ENCODE data around the gene FIGN. TPM values are rescaled to one million over a fixed set of nuclear protein-coding genes. Genes with fewer than 3 reads are reported as not detected.

Gene FIGN
- total and polyA plus RNA-seq, 10 of the 15 experiments (the other 5 are each of a cell fraction or from before 2014, with no cell fraction given) = under 0.01 to 0.01 TPM; not detected in 8

DNA sequence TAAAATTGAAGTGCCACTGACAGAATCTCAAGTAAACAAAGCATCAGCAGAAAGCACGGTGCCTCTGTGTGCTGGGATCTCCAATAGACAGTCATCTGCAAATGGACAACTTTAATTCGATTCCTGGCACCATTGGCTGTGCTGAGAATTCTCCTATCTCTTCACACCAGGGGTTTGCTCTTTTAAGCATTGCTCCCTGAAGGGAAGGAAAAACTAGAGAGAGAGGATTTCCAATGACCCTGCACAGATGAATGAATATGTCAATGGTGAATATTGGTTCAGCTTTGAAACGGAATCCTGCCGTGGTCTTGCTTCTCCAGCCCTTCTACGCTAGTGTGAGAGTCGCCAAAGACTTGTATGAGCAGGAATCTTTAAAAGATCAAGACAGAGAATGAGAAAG lies 97.9 kb downstream of the FIGN start:
- ATAC-seq (no peak), DNase-seq (ENCODE audit: low read depth, low spot score) (no peak)
- SMC1A ChIA-PET (ENCODE audit: uncharacterized antibody, unreplicated experiment) = no interaction called here

More for the DNA sequence above, 97.9 kb downstream of the FIGN start:
- intact Hi-C loops (cut with micrococcal nuclease; ENCODE audit: unreplicated experiment) (no loop called here), in situ Hi-C loops (cut with MboI) (no loop called here)
- no peaks in the 10 kb centered on the region for H4K20me1 ChIP-seq (ENCODE audit: control insufficient read depth, insufficient read depth)
- WGBS (ENCODE audit: insufficient coverage, insufficient replicate concordance, low lambda C conversion rate, missing lambda C conversion rate) = under 1% methylated on average over 6 of the region's 6 CpGs
- TF ChIP-seq STAT3 (IDR thresholded peaks at IDR 0.05; ENCODE audit: low read depth, low read length) (no peak), JUND (IDR thresholded peaks at IDR 0.05; ENCODE audit: low read depth, low read length) (no peak), ATF2 (IDR thresholded peaks at IDR 0.05; ENCODE audit: low read length) (no peak), POLR2AphosphoS2 (IDR thresholded peaks at IDR 0.05; ENCODE audit: low read depth, low read length) (no peak), ZNF207 (IDR thresholded peaks at IDR 0.05; ENCODE audit: borderline replicate concordance) (no peak), NR2C1 (IDR thresholded peaks at IDR 0.05) (no peak), PRDM15 (CRISPR knock-in tag; IDR thresholded peaks at IDR 0.05) (no peak), SKIL (IDR thresholded peaks at IDR 0.05; ENCODE audit: low read depth, poor library complexity, severe bottlenecking) (no peak), POLR2A (IDR thresholded peaks at IDR 0.05; ENCODE audit: low read depth, low read length) (no peak)
- TF ChIP-seq, protein P1, sequence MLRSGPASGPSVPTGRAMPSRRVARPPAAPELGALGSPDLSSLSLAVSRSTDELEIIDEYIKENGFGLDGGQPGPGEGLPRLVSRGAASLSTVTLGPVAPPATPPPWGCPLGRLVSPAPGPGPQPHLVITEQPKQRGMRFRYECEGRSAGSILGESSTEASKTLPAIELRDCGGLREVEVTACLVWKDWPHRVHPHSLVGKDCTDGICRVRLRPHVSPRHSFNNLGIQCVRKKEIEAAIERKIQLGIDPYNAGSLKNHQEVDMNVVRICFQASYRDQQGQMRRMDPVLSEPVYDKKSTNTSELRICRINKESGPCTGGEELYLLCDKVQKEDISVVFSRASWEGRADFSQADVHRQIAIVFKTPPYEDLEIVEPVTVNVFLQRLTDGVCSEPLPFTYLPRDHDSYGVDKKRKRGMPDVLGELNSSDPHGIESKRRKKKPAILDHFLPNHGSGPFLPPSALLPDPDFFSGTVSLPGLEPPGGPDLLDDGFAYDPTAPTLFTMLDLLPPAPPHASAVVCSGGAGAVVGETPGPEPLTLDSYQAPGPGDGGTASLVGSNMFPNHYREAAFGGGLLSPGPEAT (IDR thresholded peaks at IDR 0.05; ENCODE audit: low read depth) = no peak
- TF ChIP-seq, protein P2, sequence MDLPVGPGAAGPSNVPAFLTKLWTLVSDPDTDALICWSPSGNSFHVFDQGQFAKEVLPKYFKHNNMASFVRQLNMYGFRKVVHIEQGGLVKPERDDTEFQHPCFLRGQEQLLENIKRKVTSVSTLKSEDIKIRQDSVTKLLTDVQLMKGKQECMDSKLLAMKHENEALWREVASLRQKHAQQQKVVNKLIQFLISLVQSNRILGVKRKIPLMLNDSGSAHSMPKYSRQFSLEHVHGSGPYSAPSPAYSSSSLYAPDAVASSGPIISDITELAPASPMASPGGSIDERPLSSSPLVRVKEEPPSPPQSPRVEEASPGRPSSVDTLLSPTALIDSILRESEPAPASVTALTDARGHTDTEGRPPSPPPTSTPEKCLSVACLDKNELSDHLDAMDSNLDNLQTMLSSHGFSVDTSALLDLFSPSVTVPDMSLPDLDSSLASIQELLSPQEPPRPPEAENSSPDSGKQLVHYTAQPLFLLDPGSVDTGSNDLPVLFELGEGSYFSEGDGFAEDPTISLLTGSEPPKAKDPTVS (IDR thresholded peaks at IDR 0.05; ENCODE audit: low read depth, low read length) = no peak
- CTCF ChIA-PET = no interaction called here
- no peak overlapping the region for H3K27ac ChIP-seq (ENCODE audit: control insufficient read depth, insufficient read depth)
- no peak overlapping the region for H3K9ac ChIP-seq (ENCODE audit: control insufficient read depth, insufficient read depth, low read length)
- no peaks in the 10 kb centered on the region for H3K27me3 ChIP-seq (replicated peaks in 1 of 2; ENCODE audit: control insufficient read depth in 2 of 2, insufficient read depth in 2 of 2, low read length in 1 of 2)
- H3K79me2 ChIP-seq (ENCODE audit: control insufficient read depth, insufficient read depth, low read length) = no peaks in the 10 kb centered on the region
- H3K36me3 ChIP-seq (ENCODE audit: control insufficient read depth in 2 of 2, insufficient read depth in 2 of 2, low read length in 1 of 2) = no peaks in the 10 kb centered on the region
- BruUV-seq (replicated peaks) = no TSS peak
- RAD21 ChIA-PET (ENCODE audit: unreplicated experiment) = no interaction called here
- no peak overlapping the region for H3K4me2 ChIP-seq (ENCODE audit: control insufficient read depth, insufficient read depth)
- no peaks in the 10 kb centered on the region for H3K9me3 ChIP-seq (replicated peaks; ENCODE audit: control insufficient read depth, insufficient read depth, low read length)
- no peak overlapping the region for H2AFZ ChIP-seq (ENCODE audit: control insufficient read depth, low read depth, low read length)
- FAIRE-seq = no peak
- no peak overlapping the region for H3K4me3 ChIP-seq
- no peaks in the 10 kb centered on the region for H3K4me1 ChIP-seq (ENCODE audit: control insufficient read depth, insufficient read depth, low read length)
- POLR2A ChIA-PET = no interaction called here
